Measurements from ENCODE around the gene VSTM4. TPM values are rescaled to one million over a fixed set of nuclear protein-coding genes. Genes with fewer than 3 reads are reported as not detected.

The VSTM4 gene
- total and polyA plus RNA-seq, 2 donors (not counting 1 experiment from before 2014, with no cell fraction given): not detected

GRCh38 chr10:49058463-49059255, 56.7 kb downstream of the VSTM4 start:
- H3K9ac ChIP-seq (ENCODE audit: low read length): no peak overlapping the region
- WGBS (ENCODE audit: insufficient coverage): 91% methylated on average over 7 of the region's 7 CpGs
- DNase-seq (no peak), ATAC-seq (ENCODE audit: low read depth) (no peak)
- POLR2A ChIA-PET: no interaction called here
- no peaks in the 10 kb centered on the region for H3K36me3 ChIP-seq (replicated peaks in 1 of 2; ENCODE audit: control extremely low read depth in 1 of 2, control insufficient read depth in 1 of 2, extremely low read depth in 1 of 2, insufficient read depth in 2 of 2, low read length in 1 of 2)
- no peaks in the 10 kb centered on the region for H4K20me1 ChIP-seq (ENCODE audit: control insufficient read depth, insufficient read depth, low read length, poor library complexity, severe bottlenecking)
- H3K4me2 ChIP-seq (replicated peaks; ENCODE audit: low read depth, low read length, poor library complexity, severe bottlenecking): no peak overlapping the region
- no peaks in the 10 kb centered on the region for H3K4me1 Mint-ChIP-seq
- no peaks in the 10 kb centered on the region for H3K79me2 ChIP-seq (ENCODE audit: control insufficient read depth, insufficient read depth, low read length)
- no peaks in the 10 kb centered on the region for H3K4me1 ChIP-seq (ENCODE audit: control insufficient read depth in 2 of 2, insufficient read depth in 2 of 2, low read length in 2 of 2)
- no peak for TF ChIP-seq EZH2 (IDR thresholded peaks at IDR 0.05; ENCODE audit: borderline replicate concordance, insufficient read depth, low read depth, low read length, poor library complexity, severe bottlenecking)
- TF ChIP-seq CTCF (IDR thresholded peaks at IDR 0.05): no peak
- H3K9me3 Mint-ChIP-seq (ENCODE audit: insufficient read depth): peaks cover 12% of the 10 kb centered on the region
- peaks cover 35% of the 10 kb centered on the region for H3K27me3 Mint-ChIP-seq
- CTCF ChIA-PET: no interaction called here
- H3K9me3 ChIP-seq (ENCODE audit: control extremely low read depth in 1 of 3, control insufficient read depth in 2 of 3, insufficient read depth in 1 of 3, low read length in 2 of 3): peaks cover 5 to 19% (median 11%) of the 10 kb centered on the region in 3 donors
- no peak overlapping the region for H3K4me3 ChIP-seq (ENCODE audit: control extremely low read depth in 1 of 5, extremely low read depth in 1 of 5, insufficient read depth in 1 of 5, low read depth in 2 of 5, low read length in 4 of 5)
- no peak overlapping the region for H3K4me3 Mint-ChIP-seq
- H3K27ac Mint-ChIP-seq: no peak overlapping the region
- intact Hi-C loops (cut with micrococcal nuclease): no loop called here
- no peak overlapping the region for H2AFZ ChIP-seq (ENCODE audit: insufficient read depth, low read depth, low read length, poor library complexity, severe bottlenecking)
- H3K27ac ChIP-seq (ENCODE audit: low read length in 2 of 2): no peak overlapping the region
- peaks cover 0 to 4% (median 2%) of the 10 kb centered on the region in 4 experiments for H3K27me3 ChIP-seq (replicated peaks in 1 of 4; ENCODE audit: control extremely low read depth in 1 of 4, control insufficient read depth in 3 of 4, insufficient read depth in 4 of 4, low read length in 3 of 4)

- Mint-ChIP-seq H3K9me3 (ENCODE audit: insufficient read depth) (peaks cover 12% of the 10 kb centered on the region), H3K4me3 (no peak overlapping the region), H3K4me1 (no peaks in the 10 kb centered on the region), H3K27ac (no peak overlapping the region), H3K27me3 (peaks cover 28% of the 10 kb centered on the region)
- no peaks in the 10 kb centered on the region for H3K79me2 ChIP-seq (ENCODE audit: control insufficient read depth, insufficient read depth, low read length)
- ATAC-seq (ENCODE audit: low read depth): no peak
- no peaks in the 10 kb centered on the region for H3K4me1 ChIP-seq (ENCODE audit: control insufficient read depth in 2 of 2, insufficient read depth in 2 of 2, low read length in 2 of 2)
- H2AFZ ChIP-seq (ENCODE audit: insufficient read depth, low read depth, low read length, poor library complexity, severe bottlenecking): no peak overlapping the region
- TF ChIP-seq EZH2 (IDR thresholded peaks at IDR 0.05; ENCODE audit: borderline replicate concordance, insufficient read depth, low read depth, low read length, poor library complexity, severe bottlenecking) (no peak), CTCF (IDR thresholded peaks at IDR 0.05) (no peak)
- POLR2A ChIA-PET: no interaction called here
- CTCF ChIA-PET: no interaction called here
- no peaks in the 10 kb centered on the region for H3K36me3 ChIP-seq (replicated peaks in 1 of 2; ENCODE audit: control extremely low read depth in 1 of 2, control insufficient read depth in 1 of 2, extremely low read depth in 1 of 2, insufficient read depth in 2 of 2, low read length in 1 of 2)
- H3K4me3 ChIP-seq (ENCODE audit: control extremely low read depth in 1 of 5, extremely low read depth in 1 of 5, insufficient read depth in 1 of 5, low read depth in 2 of 5, low read length in 4 of 5): no peak overlapping the region
- H3K9ac ChIP-seq (ENCODE audit: low read length): no peak overlapping the region
- H3K27me3 ChIP-seq (replicated peaks in 1 of 4; ENCODE audit: control extremely low read depth in 1 of 4, control insufficient read depth in 3 of 4, insufficient read depth in 4 of 4, low read length in 3 of 4): peaks cover 0 to 4% (median 0%) of the 10 kb centered on the region in 4 experiments
- H3K27ac ChIP-seq (ENCODE audit: low read length in 2 of 2): no peak overlapping the region
- peaks cover 1 to 15% (median 4%) of the 10 kb centered on the region in 3 donors for H3K9me3 ChIP-seq (ENCODE audit: control extremely low read depth in 1 of 3, control insufficient read depth in 2 of 3, insufficient read depth in 1 of 3, low read length in 2 of 3)
- no peak for DNase-seq
- no peaks in the 10 kb centered on the region for H4K20me1 ChIP-seq (ENCODE audit: control insufficient read depth, insufficient read depth, low read length, poor library complexity, severe bottlenecking)
- WGBS (ENCODE audit: insufficient coverage): 91% methylated on average over 4 of the region's 7 CpGs
- intact Hi-C loops (cut with micrococcal nuclease): no loop called here
- no peak overlapping the region for H3K4me2 ChIP-seq (replicated peaks; ENCODE audit: low read depth, low read length, poor library complexity, severe bottlenecking)
Observed at GRCh38 chr10:49057231-49057880, 58.0 kb downstream of the VSTM4 start.

Measured in B cell (primary cell).